ENCODE measurements around the gene MRPL57. TPM values are rescaled to one million over a fixed set of nuclear protein-coding genes. Genes with fewer than 3 reads are reported as not detected.

Gene MRPL57
- total RNA-seq, 1 donor, result 29.4 TPM

Small RNA genes lying within 50 kb of the gene (small RNA-seq; reads per million reads assigned to genes)
- gene AL158032.1 (not detected), gene RF00086 (not detected)

Other genes with a start within 250 kb of the MRPL57 start
- gene LATS2, start 115.1 kb upstream of the MRPL57 start, total RNA-seq, result 22.1 TPM
- gene SAP18, start 36.5 kb upstream of the MRPL57 start, total RNA-seq, result 19.9 TPM
- gene SKA3, start 106 bp upstream of the MRPL57 start, total RNA-seq, result 4.8 TPM

All from hematopoietic multipotent progenitor cell (in vitro differentiated cells).